Activated naive CD4-positive, alpha-beta T cell treated with anti-CD3 and anti-CD28 coated beads, Interleukin-2, amount 50 U/mL, for 16 hours (primary cell): ENCODE measurements around the gene RASGRF2.

ENCODE experiments used
- DNase-seq: peaks from one replicate; pipeline ENCODE4 v3.0.0-alpha.2; 2020

RASGRF2 gene

DNA sequence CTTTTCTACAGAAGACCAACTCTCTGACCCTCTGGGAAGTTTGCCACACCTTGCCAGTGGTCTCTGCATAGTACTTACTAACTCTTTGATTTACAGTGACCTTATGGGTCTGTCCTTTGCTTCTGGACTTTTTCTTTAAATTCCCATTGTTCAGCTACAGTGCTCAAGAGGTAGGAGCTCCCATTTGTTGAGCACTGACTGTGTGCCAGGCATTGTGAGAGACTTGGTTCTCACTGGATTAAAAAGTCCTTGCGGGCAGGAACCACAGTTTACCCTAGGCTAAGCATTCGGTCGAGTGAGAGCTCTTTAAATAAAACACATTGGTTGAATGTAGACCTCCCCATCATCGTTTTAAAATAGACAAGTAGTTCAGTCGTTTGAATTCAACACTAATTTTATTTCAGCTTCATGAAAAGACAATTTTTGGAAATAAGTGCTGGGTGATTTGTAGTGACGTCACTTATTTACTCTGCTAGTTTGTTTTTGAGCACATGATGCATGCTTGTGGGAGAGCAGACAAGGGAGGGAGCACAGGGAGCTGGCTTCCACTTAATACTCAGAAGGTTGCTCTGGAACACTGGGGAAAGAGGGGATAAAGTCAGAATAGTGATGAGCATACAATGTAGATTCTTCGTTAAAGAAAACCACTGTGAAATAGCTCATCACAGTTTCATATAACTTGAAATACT is 27.1 kb downstream of the RASGRF2 start:
- no peak for DNase-seq

DNA sequence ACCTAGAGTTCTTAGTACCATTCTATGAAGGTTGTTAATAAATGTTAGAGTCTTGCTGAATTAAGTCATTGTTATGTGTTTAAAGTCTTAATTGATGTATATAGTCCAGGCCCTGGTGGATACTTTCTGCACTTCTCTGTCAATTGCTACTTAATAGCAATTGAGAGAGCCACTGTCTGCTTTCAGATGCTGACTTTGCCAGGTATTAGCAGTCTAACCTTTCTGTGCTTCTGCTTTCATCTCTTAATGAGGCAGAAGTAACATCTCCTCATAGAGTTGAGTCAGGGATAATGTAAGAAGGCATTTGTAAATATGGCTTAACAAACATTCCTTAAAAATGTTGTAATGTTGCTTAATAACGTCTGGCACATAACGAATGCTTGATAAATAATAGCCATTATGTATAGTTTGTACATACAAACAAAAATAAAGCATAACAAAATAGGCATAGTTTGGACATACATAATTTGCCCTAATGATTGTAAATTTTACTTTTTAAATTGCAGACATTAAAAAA is 28.3 kb downstream of the RASGRF2 start:
- DNase-seq, result no peak

DNA sequence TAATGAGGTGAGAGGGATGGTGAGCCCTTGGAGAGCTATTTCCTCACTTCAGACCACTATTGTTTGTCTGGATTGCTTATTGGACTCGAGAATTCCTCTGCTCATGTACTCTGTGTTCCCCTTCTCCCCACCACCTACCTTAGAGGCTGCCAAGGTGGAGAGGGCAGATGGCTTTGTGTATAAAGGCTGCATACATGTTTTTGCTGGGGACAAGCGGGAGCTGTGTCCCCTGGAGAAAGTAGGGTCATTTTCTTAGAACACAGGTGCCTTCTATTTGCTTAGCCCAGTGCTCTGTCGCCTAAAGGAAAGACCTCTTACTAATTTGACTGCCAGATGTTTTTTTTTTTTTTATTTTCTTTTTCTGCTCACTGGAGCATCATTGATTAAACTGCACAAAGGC is 29.7 kb downstream of the RASGRF2 start:
- no peak for DNase-seq

DNA sequence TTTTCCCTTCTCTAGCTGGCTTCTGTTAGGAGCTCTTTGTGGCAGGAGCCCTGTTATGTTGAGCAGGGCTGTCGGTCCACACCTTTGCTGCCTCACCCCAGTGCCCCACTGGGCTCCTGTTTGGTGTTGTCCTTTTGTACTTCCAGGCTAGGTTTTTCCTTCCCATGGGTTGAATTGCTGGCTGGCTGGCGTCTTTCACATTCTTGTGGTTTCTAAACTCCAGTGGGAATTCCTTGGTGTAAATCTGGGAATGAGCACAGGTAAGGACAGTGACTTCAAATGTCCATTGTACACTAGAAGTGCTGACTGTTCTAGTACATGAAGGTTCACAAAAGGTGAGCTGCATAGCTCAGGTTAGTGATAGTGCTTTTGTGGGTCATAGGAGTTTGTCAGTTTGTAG is 30.4 kb downstream of the RASGRF2 start:
- no peak for DNase-seq

DNA sequence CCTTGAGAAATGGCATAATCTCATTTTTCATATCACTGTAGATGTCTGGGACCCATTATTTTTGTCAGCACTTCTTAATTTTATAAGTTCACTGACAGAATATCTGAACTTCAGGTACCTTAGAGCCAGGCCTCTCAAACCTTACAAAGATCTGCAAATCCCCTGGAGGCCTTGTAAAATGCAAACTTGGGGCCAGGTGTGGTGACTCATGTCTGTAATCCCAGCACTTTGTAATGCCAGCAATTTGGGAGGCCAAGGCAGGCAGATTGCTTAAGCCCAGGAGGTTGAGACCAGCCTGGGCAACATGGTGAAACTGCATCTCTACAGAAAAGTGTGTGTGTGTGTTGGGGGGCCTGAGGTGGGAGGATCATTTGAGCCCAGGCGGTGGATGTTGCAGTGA is 30.8 kb downstream of the RASGRF2 start:
- no peak for DNase-seq

DNA sequence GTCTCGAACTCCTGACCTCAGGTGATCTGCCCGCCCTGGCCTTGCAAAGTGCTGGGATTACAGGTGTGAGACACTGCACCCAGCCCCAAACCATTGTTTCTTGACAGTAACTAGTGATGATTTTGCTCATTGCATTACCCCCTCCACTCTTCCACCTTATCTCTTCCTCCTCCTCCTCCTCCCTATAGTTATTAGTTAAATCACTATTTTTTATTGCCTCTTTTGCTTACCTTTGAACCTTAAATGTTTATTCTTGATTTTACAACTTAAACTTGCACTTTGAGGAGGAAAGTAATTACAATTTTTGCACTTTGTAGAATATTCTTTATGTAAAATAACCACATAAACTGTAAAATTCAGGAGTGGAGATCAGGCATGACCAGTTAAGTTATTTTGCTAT is 35.7 kb downstream of the RASGRF2 start:
- no peak for DNase-seq

DNA sequence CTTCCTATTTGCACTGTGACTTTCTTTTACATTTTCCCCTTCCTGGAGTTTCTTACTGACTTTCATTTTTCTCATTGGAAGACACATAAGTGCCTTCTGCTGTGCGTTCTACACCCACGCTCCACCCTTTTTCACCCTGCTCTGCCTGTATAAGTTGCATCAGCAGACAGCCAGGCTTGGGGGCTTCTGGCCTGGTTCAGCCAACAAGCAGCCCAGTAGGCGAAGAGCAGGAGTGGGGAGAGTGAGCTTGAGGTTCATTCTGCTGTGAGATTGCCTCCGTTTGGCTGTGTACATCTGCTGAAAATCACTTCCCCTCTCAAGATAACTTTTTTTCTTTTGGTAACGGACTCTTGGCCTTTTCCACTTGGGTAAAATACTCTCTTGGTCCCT is 38.4 kb downstream of the RASGRF2 start:
- peak; percentile 56 for DNase-seq

DNA sequence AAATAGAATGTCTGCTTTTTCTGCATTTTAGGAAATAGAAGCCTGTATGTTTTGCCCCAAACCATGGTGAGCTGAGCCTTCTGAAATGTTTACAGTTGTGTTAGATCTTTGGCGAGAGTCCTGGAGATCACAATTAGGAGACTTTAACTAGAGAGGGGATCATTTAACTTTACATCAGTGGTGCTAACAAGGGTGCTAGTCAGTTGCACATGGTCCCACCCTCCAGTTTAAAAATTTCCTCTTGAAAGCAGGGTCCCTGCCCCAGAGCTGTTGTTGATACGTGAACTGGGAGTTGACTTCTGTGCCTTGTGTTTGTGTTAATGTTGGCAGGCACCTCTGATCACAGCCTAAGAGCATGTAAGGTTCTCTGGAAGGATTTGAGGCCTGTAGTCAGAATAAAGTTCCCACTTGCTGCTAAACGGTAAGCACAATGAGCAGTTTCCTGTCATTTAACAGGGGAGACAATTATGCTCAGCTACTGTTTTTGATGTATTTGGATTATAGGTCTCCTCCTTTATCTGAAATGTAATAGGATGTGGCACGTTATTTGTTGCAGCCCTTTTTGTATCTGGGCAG is 43.7 kb downstream of the RASGRF2 start:
- DNase-seq, result no peak

DNA sequence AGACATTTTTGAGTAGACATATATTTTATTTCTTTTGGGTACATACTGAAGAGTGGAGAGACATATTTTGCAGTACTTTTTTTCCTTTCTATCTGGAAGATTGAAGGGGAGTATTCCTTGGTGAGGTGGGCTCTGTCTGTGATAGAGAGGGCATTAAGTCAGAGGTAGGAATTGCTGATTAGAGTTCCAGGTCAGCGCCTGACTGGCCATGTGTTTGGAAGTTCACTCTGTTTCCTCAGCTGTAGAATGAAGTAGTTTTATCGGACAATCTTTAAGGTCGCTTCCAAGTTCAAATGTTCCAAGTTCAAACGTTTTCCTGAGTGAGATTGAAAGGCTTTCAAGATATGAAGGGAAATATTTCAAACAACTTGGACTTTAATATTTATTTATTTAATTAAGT is 45.5 kb downstream of the RASGRF2 start:
- no peak for DNase-seq

DNA sequence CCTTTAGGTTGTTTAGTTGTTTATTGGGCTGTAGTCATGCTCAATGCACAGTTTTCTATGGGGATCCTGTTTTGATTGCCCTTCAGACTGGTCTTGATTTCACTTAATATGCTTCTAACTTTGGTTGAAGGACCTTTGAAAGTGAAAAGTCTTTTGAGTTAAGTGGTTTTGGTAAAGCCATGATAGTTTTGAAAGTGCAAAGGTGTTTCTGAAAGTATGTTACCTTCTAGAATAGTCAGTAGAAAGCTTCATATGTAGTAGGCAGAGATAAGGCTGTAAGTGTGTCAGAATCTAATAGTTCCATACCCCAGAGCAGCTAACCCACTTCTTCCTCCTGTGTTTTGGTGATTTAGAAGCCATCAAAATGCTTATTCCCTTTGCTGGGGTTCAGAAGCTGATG is 46.1 kb downstream of the RASGRF2 start:
- DNase-seq, result no peak

DNA sequence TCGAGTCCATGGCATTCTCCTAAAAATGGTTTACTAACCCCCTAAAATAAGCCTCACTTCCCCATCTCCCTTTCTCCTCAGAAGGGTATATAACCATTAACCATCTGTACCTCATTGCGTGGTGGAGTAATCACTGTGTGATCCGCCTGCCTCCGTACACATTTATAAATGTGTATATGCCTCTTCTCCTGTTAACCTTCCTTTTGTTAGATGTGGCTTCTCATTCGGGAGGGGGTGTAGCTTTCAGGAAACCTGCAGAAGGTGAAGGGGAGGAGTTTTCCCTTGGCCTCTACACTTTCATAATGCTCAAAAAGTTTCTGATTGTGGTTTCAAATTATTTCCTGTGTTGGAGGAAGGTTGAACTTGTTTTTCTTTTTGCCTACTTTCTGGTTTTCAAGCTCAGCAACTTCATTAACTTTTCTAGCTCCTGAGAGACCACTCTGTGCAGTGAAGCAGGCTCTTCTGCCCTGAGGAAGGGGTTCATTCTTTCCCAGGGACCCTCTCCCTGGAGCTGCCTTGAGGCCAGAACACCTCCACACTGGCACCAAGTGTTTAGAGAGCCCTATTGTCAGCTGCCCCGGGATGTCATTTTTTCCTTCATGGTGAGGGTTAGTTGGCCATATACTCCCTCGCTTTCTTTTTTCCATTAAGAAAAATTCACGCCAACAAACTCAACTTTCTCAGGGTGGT is 46.9 kb downstream of the RASGRF2 start:
- peak; percentile 50 for DNase-seq

DNA sequence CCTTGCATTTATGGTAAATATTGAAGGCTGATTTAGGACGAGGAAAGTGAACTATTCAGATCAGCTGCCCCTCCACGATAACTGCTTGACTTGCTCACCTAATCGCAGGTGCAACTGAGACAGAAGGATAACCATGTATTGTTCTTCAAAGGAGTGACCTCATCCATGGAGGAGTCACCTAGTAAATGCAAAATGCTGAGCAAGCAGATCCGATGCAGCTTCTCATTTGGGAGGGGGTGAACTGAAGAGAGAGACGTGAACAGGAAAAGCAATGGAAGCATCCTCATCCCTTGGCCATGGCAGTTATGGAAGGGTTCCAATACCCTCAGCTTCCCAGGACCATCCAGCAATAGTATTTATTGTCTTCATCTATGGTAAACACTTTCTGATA is 47.5 kb downstream of the RASGRF2 start:
- DNase-seq, result peak; percentile 39

DNA sequence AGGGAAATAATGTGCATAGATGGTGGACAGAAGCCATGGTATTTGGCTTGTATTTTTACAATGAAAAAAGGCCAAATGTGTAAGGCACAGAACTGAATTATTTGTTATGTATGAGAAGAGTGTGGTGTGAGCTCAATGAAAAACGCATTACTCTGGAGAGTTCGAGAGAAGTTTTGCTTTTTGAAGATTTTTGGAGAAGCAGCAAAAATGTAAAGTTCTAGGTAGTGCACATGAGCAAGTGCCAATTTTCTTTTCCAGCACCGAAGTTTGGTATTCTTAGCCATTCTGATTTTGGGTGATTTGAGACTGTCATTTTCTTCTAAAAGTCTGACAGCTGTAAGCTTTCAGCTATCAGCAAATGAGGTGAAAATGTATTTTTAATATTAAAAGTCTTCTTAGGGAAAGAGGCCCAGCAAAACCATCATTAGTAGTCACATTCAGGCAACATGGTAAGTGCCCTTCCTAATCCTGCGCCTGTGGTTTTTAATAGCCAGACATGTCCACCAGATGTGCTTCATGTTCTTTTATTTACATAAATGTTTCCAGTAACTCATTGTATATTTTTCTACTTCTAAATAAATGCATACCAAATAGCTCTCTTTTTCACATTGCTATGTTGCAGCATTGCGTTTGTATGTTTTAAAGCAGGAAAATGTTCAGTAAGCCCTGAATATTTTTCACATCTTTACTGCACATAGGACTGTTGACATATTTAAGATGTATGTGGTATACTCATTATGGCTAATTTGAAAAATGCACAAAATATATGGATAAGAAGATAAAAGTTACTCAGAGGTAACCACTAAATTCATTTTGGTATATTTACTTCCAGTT is 50.4 kb downstream of the RASGRF2 start:
- no peak for DNase-seq

DNA sequence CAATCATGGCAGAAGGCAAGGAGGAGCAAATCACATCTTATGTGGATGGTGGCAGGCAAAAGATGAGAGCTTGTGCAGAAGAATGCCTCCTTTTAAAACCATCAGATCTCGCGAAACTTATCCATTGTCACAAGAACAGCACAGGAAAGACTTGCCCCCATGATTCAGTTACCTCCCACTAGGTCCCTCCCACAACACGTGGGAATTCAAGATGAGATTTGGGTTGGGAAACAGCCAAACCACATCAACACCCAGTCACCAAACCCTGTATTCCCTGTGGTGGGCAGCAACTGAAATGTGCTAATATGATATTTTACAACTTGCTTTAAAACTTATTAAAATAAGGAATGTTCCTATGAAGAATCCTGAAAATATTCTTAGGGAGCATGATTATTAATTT is 54.2 kb downstream of the RASGRF2 start:
- DNase-seq, result no peak

DNA sequence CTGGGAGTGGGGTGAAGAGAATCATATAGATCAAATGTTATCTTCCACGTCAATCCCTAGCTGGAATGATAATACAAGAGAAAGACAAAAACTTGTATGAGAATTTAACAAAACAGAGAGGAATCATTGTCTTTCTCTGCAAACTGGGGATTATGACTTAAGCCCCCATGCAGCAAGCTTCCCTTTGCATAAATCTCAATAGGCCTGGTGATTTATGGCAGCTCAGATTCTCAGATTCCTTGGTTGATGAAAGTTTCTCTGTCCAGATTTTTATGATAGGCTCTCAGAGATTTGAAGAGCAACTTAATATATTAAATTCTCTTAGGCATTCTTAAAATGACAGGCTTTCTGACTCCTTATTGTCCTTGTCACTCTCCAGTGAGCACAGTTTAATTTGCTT is 56.0 kb downstream of the RASGRF2 start:
- DNase-seq, result no peak

DNA sequence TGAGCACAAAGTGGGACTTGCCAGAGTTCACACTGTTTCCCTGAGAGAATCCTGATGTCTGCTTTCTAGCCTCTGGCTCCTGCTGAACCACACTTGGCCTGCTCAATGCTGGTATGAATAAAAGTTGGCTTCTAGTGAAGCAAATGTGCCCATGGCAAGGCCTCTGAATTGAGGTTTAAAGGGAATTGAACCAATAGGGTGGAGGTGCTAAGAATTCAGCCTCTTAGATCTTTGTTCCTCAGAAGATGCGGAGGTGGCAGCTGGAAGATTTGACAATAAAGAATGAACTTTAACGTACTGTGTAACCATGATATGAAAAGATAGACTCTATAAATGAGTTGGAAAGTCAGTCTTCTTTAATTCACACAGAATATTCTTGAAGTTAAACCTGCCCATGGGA is 57.2 kb downstream of the RASGRF2 start:
- no peak for DNase-seq

DNA sequence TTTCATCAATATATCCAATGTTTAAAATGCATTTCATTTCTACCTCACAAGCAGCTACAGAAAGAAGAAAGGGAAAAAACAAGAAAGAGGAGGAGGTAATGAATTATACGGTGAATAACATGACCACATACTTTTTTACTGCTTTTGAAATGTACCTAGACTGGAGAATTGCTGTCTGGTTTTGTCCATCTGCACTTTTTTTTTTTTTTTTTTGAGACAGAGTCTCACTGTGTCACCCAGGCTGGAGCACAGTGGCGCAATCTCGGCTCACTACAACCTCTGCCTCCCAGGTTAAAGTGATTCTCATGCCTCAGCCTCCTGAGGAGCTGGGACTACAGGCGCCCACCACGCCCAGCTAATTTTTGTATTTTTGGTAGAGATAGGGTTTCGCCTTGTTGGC is 58.4 kb downstream of the RASGRF2 start:
- peak; percentile 37 for DNase-seq

DNA sequence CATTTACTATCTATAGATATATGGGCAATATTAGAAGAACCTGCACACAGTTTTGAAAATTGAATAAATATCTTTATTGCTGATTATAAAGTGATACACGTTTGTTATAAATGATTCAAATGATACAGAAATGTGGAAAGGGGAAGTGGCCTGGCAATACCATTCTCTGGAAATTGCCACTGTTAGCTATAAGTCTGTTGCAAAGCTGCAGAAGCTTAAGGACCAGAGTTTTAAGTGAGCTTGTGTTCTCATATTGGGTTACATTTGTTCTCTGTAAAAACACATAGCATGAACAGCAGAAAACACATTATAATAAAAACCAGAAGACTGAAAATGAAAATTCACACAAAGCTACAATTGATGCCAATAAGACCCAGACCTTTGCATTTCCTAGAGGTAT is 59.6 kb downstream of the RASGRF2 start:
- DNase-seq, result no peak

DNA sequence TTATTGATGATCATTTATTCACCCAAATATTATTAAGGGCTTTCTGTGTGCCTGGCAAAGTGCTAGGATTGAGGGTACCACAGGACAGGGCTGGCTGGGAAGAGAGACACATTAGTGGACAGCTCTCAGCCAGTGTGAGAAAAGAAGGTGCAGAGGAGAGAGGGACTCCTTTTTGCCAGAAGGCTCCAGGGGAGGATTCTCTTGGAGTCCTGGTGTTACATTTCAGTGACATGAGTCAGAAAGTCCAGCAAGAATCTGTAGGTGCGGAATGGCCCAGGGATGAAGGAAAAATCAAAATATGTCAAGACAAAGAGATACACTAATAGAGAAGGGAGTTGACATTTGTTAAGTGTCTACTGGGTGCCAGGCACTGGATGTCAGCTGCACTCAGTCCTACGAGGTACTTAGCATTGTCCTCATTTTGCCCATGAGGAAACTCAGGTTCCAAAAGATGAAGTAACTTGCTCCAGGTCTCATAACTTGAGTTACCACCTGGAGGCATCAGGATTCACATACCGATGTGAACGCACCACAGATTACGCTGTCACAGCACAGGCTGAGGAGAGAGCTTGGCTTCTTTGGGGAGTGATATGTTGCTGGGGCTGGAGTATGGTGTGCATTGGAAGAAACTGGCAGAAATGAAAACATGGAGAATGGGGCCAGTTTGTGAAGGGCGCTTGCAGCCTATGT is 60.5 kb downstream of the RASGRF2 start:
- no peak for DNase-seq

DNA sequence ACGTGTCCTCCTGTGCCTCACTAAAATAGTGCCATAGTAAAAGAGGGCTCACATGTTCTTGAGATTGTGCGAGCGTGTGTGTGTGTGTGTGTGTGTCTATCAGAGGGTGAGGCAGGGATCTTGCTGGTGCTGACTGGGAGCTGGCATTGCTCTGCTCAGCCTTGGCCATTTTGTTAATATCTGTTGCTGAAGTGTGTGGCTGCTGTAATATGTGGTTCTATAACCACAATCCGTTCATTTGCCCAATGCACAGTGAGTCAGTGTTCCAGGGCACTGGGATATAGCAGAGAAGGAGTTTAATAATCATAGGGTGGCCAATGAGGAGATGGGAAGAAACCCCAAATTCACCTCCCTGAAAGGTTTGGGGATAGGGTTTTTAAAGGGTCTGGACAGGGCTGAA is 61.3 kb downstream of the RASGRF2 start:
- no peak for DNase-seq

DNA sequence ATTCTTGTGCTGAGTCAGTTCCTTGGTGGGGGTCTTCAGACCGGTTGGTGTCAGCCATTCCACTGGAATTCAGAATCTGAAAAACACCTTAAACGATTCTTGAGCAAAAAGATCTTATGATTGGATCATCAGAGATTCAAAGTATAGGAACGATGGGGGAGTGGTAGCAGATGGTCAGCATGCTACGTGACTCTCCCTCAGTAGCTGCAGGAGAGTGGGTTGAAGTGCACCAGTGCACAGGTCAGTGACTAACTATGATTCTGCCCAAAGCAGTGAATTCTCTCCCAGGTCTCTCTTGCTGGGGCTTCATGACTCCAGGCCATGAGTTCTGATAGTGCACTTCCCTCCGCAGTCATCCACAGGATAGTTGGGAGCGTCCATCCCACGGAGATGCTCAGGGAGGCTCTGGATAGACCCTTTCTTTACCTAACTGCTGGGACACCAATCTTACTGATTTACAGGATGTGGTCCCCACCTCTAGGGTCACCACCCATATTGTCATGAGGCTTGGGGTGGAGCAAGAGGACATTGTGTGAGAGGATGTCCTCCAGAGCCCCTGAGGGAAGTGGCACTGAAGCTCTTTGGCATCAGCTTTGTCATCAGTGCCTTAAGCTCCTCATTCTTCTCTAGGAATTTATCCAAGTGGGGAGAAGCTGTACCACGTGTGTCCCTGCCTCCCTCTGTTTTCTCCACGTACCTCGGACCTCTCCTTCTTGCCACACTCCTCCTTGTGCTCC is 62.0 kb downstream of the RASGRF2 start:
- DNase-seq, result no peak

DNA sequence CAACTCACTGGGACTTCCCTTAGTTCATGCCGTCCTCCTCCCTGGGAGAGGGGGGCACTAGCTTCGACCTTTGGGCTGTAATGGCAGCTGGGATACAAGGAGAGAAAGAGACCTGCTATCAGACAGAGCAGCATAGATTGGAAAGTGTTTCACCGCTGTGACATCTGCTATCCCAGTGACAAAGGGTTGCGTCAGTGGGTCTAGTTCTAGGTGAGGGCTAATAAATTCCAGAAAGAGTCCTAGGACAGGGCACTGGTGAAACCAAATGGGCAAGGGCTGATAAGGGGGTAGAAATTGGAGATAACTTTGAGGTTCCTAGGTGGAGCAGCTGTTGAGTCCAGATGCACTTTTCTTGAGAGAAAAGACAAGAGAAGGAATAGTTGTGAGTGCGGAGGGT is 62.5 kb downstream of the RASGRF2 start:
- no peak for DNase-seq
